Measurements from ENCODE around the gene GPR37.
A peak's percentile ranks its signal among the peaks of the same experiment; 100 is the strongest.

GPR37 gene

GRCh38 chr7:124765401-124766352 lies at the start of gene GPR37:
Gene GPR37, minus strand, starts transcription at chr7:124765792. Its CDS starts 816 bp downstream, at chr7:124764976.
- H3K27ac Mint-ChIP-seq = no peak within 1 kb of the TSS
- peaks cover 17% of the 10 kb centered on the region for H3K4me1 Mint-ChIP-seq
- H3K36me3 Mint-ChIP-seq = no peaks in the 10 kb centered on the region
- peak within 1 kb of the TSS; percentile 79 for H3K4me3 Mint-ChIP-seq
- no peaks in the 10 kb centered on the region for H3K9me3 Mint-ChIP-seq
- peaks cover 49% of the 10 kb centered on the region for H3K27me3 Mint-ChIP-seq

GRCh38 chr7:124813994-124814798 lies 48.6 kb upstream of the GPR37 start:
- Mint-ChIP-seq H3K36me3 (no peaks in the 10 kb centered on the region), H3K4me3 (no peak overlapping the region), H3K27me3 (peaks cover 11% of the 10 kb centered on the region), H3K4me1 (no peaks in the 10 kb centered on the region), H3K9me3 (peaks cover 10% of the 10 kb centered on the region), H3K27ac (no peak overlapping the region)

DNA sequence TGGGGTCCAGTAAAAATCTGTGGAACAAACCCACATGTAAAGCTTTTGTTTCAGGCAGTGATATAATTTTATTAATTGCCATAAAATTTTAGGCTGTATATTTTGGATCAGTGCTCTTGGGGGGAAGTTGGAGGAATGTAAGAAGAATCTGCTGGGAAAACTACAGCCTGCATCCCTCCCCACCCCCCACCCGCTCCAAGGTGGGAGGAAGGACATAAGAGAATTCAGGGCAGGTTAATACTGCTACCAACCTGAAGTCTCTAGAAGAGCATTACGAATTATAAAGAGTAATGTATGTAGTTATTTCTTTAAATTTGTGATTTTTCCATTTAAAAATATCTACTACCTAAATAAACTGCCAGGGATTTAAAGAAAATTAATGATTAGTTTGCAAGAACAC lies 47.2 kb upstream of the GPR37 start:
- Mint-ChIP-seq H3K36me3 (no peaks in the 10 kb centered on the region), H3K9me3 (peaks cover 10% of the 10 kb centered on the region), H3K4me1 (no peaks in the 10 kb centered on the region)

DNA sequence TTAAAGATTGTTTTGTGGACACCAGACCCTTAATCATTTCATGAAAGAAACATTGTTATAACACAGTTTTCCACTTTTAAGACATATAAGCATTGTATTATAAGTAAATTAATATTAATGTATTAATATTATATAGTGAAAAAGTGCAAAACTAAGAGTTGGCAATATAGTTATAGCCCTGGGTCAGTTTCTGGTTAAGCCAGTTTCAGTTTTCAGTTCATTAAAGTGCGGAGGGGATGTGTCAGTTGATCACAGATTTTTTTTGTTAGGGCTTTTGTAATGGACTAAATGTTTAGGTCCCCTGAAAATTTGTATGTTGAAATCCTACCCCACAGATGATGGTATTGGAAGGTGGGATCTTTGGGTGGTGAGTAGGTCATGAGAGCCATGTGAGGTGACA lies 45.7 kb upstream of the GPR37 start:
- no peaks in the 10 kb centered on the region for H3K9me3 Mint-ChIP-seq
- peaks cover 14% of the 10 kb centered on the region for H3K27me3 Mint-ChIP-seq
- H3K27ac Mint-ChIP-seq = no peak overlapping the region
- H3K36me3 Mint-ChIP-seq = no peaks in the 10 kb centered on the region
- H3K4me1 Mint-ChIP-seq = no peaks in the 10 kb centered on the region
- no peak overlapping the region for H3K4me3 Mint-ChIP-seq

More for the DNA sequence above, 47.2 kb upstream of the GPR37 start:
- Mint-ChIP-seq H3K4me3 (no peak overlapping the region), H3K27me3 (peaks cover 14% of the 10 kb centered on the region), H3K27ac (no peak overlapping the region)

DNA sequence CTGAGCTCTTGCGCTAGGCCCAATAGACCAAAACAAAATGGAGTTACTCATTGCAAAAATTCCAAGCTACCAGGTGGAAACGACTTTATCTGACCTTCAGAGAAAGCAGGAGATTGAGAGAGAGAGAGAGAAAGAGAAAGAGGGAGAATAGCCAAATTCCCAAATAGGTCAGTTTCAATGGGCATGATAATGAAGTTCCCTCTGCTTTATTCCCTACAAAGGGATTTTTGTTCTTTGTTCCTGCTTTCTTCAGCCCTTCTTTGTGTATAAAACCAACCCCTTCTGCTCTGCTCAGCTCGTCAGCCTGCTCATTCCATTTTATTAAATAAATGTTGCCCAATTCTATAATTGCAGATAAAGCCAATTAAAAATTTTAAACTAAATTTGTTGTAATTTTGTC lies 45.0 kb upstream of the GPR37 start:
- Mint-ChIP-seq H3K4me3 (no peak overlapping the region), H3K27ac (no peak overlapping the region), H3K36me3 (no peaks in the 10 kb centered on the region), H3K9me3 (no peaks in the 10 kb centered on the region), H3K27me3 (peaks cover 14% of the 10 kb centered on the region), H3K4me1 (no peaks in the 10 kb centered on the region)

GRCh38 chr7:124808206-124808605 lies 42.6 kb upstream of the GPR37 start:
- peaks cover 10% of the 10 kb centered on the region for H3K27me3 Mint-ChIP-seq

GRCh38 chr7:124801330-124801895 lies 35.8 kb upstream of the GPR37 start:
- Mint-ChIP-seq H3K4me3 (no peak overlapping the region), H3K9me3 (peaks cover under 1% of the 10 kb centered on the region), H3K4me1 (no peaks in the 10 kb centered on the region), H3K27ac (no peak overlapping the region), H3K36me3 (no peaks in the 10 kb centered on the region), H3K27me3 (peaks cover 4% of the 10 kb centered on the region)

More at GRCh38 chr7:124808206-124808605, 42.6 kb upstream of the GPR37 start:
- H3K9me3 Mint-ChIP-seq = no peaks in the 10 kb centered on the region
- no peak overlapping the region for H3K4me3 Mint-ChIP-seq
- H3K4me1 Mint-ChIP-seq = no peaks in the 10 kb centered on the region
- H3K27ac Mint-ChIP-seq = no peak overlapping the region
- no peaks in the 10 kb centered on the region for H3K36me3 Mint-ChIP-seq

DNA sequence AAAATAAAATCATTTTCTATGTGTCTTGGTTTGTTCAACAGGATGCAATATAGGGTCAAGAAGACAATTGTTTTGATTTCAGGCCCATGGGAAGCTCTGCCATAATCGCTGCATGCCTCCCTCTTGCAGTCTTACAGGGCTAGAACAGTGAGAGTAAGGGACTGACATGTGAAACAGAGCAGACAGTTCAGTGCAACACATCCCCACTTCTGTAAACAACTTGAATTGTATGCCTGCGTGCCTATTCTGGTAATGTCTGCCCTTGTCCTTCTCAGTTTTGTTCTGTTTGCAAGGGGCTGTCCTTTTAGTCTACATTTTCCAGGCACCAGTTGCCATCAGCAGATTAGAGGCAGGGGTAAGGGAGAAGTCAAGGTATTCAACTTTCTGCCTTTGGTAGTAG lies 34.8 kb upstream of the GPR37 start:
- H3K27ac Mint-ChIP-seq = no peak overlapping the region
- peaks cover 3% of the 10 kb centered on the region for H3K36me3 Mint-ChIP-seq
- H3K27me3 Mint-ChIP-seq = peaks cover 4% of the 10 kb centered on the region
- no peaks in the 10 kb centered on the region for H3K4me1 Mint-ChIP-seq
- peaks cover 5% of the 10 kb centered on the region for H3K9me3 Mint-ChIP-seq
- no peak overlapping the region for H3K4me3 Mint-ChIP-seq

GRCh38 chr7:124799448-124799847 lies 33.9 kb upstream of the GPR37 start:
- Mint-ChIP-seq H3K9me3 (peaks cover 5% of the 10 kb centered on the region), H3K4me3 (no peak overlapping the region), H3K27ac (no peak overlapping the region), H3K4me1 (no peaks in the 10 kb centered on the region), H3K27me3 (peaks cover 4% of the 10 kb centered on the region), H3K36me3 (peaks cover 3% of the 10 kb centered on the region)

- H3K4me1 Mint-ChIP-seq = no peaks in the 10 kb centered on the region
- H3K4me3 Mint-ChIP-seq = no peak overlapping the region
- peaks cover 3% of the 10 kb centered on the region for H3K36me3 Mint-ChIP-seq
- H3K9me3 Mint-ChIP-seq = peaks cover 5% of the 10 kb centered on the region
- H3K27me3 Mint-ChIP-seq = peaks cover 4% of the 10 kb centered on the region
- H3K27ac Mint-ChIP-seq = no peak overlapping the region
Measured at GRCh38 chr7:124796771-124797170, 31.2 kb upstream of the GPR37 start.

GRCh38 chr7:124792696-124793095 lies 27.1 kb upstream of the GPR37 start:
- Mint-ChIP-seq H3K27ac (no peak overlapping the region), H3K9me3 (peaks cover 5% of the 10 kb centered on the region), H3K36me3 (peaks cover 3% of the 10 kb centered on the region), H3K4me3 (no peak overlapping the region), H3K27me3 (peaks cover 15% of the 10 kb centered on the region), H3K4me1 (no peaks in the 10 kb centered on the region)

DNA sequence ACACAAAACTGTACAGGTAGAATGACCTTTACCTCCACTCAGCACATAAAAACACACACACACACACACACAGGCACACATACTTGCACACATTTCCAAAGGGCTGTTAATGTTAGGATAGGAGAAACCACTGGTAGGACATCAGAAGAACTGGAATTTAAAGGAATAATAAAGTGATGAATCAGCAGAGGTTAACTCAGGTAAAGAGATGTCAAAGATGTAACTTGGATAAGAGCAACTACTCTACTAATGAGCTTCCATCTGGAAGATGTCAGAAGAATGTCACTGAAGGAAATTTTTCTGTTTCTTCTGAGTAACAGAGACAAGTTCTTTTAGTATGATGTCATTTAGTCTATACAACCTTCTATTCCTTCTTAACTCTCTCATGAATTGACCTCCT lies 26.4 kb upstream of the GPR37 start:
- peaks cover 5% of the 10 kb centered on the region for H3K9me3 Mint-ChIP-seq
- no peaks in the 10 kb centered on the region for H3K4me1 Mint-ChIP-seq
- no peak overlapping the region for H3K4me3 Mint-ChIP-seq
- no peak overlapping the region for H3K27ac Mint-ChIP-seq
- H3K36me3 Mint-ChIP-seq = peaks cover 3% of the 10 kb centered on the region
- H3K27me3 Mint-ChIP-seq = peaks cover 19% of the 10 kb centered on the region

- no peaks in the 10 kb centered on the region for H3K4me1 Mint-ChIP-seq
- H3K4me3 Mint-ChIP-seq = no peak overlapping the region
- H3K9me3 Mint-ChIP-seq = peaks cover 5% of the 10 kb centered on the region
- H3K27ac Mint-ChIP-seq = no peak overlapping the region
- H3K36me3 Mint-ChIP-seq = peaks cover 3% of the 10 kb centered on the region
- H3K27me3 Mint-ChIP-seq = peaks cover 19% of the 10 kb centered on the region
Measured at GRCh38 chr7:124791426-124791825, 25.8 kb upstream of the GPR37 start.

- no peaks in the 10 kb centered on the region for H3K4me1 Mint-ChIP-seq
Measured at GRCh38 chr7:124790645-124791044, 25.1 kb upstream of the GPR37 start.

DNA sequence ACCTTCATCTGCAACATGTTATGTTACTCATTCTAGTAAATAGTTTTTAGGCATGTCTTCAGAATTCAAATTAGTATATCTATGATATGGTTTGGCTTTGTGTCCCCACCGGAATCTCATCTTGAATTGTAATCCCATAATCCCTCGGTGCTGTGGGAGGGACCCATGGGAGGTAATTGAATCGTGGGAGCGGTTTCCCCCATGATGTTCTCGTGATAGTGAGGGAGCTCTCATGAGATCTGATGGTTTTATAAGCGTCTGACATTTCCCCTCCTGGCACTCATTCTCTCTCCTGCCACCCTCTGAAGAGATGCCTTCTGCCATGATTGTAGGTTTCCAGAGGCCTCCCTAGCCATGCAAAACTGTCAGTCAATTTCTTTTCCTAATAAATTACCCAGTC lies 20.4 kb upstream of the GPR37 start:
- no peak overlapping the region for H3K4me3 Mint-ChIP-seq
- H3K36me3 Mint-ChIP-seq = no peaks in the 10 kb centered on the region

More at GRCh38 chr7:124790645-124791044, 25.1 kb upstream of the GPR37 start:
- Mint-ChIP-seq H3K27ac (no peak overlapping the region), H3K9me3 (no peaks in the 10 kb centered on the region), H3K4me3 (no peak overlapping the region), H3K27me3 (peaks cover 19% of the 10 kb centered on the region), H3K36me3 (no peaks in the 10 kb centered on the region)

More for the DNA sequence above, 20.4 kb upstream of the GPR37 start:
- no peak overlapping the region for H3K27ac Mint-ChIP-seq
- H3K9me3 Mint-ChIP-seq = no peaks in the 10 kb centered on the region
- H3K4me1 Mint-ChIP-seq = no peaks in the 10 kb centered on the region
- H3K27me3 Mint-ChIP-seq = peaks cover 12% of the 10 kb centered on the region
